H54 (cell line): ENCODE results near the gene VPS8.

Experiments used
- DNase-seq: peaks from one replicate; pipeline ENCODE4 v3.0.0; 2011; ENCODE audit warnings: low spot score, mixed read lengths; ENCODE audit not compliant: insufficient read length
- FAIRE-seq: peaks from 3 replicates; lab custom pipeline; 2011; peaks lifted over from hg19 to GRCh38; lab: Jason Lieb, UNC
- POLR2A ChIP-seq: IDR thresholded peaks from 2 replicates; pipeline ENCODE4 v1.6.1; 2011; ENCODE audit warnings: low read depth, mild to moderate bottlenecking, low read length

Gene VPS8

GRCh38 chr3:184796551-184796950, 15.4 kb upstream of the VPS8 start:
- no peak for DNase-seq
- TF ChIP-seq POLR2A: no peak
- FAIRE-seq: no peak

GRCh38 chr3:184796954-184797353, 15.0 kb upstream of the VPS8 start:
- no peak for TF ChIP-seq POLR2A

GRCh38 chr3:184798120-184798519, 13.8 kb upstream of the VPS8 start:
- no peak for TF ChIP-seq POLR2A
- FAIRE-seq (no peak), DNase-seq (no peak)

More at GRCh38 chr3:184796954-184797353, 15.0 kb upstream of the VPS8 start:
- DNase-seq: no peak
- no peak for FAIRE-seq

- FAIRE-seq (no peak), DNase-seq (no peak)
- TF ChIP-seq POLR2A: no peak
Observed at GRCh38 chr3:184800349-184800930, 11.5 kb upstream of the VPS8 start.

- no peak for DNase-seq
- no peak for TF ChIP-seq POLR2A
- FAIRE-seq: peak; percentile 20
Observed at GRCh38 chr3:184801241-184801785, 10.7 kb upstream of the VPS8 start.

- TF ChIP-seq POLR2A: no peak
- FAIRE-seq: no peak
Observed at GRCh38 chr3:184802150-184802549, 9.8 kb upstream of the VPS8 start.

GRCh38 chr3:184804801-184805200, 7.2 kb upstream of the VPS8 start:
- no peak for TF ChIP-seq POLR2A
- DNase-seq: no peak
- FAIRE-seq: no peak

More at GRCh38 chr3:184802150-184802549, 9.8 kb upstream of the VPS8 start:
- DNase-seq: no peak

- FAIRE-seq: no peak
- no peak for DNase-seq
- TF ChIP-seq POLR2A: no peak
Observed at GRCh38 chr3:184805351-184806038, 6.5 kb upstream of the VPS8 start.

GRCh38 chr3:184806567-184807271, 5.2 kb upstream of the VPS8 start:
- FAIRE-seq: no peak
- no peak for TF ChIP-seq POLR2A
- no peak for DNase-seq

- TF ChIP-seq POLR2A: no peak
- no peak for FAIRE-seq
Observed at GRCh38 chr3:184807549-184807948, 4.4 kb upstream of the VPS8 start.

GRCh38 chr3:184808021-184808420, 3.9 kb upstream of the VPS8 start:
- DNase-seq (no peak), FAIRE-seq (no peak)
- no peak for TF ChIP-seq POLR2A

More at GRCh38 chr3:184807549-184807948, 4.4 kb upstream of the VPS8 start:
- DNase-seq: no peak

GRCh38 chr3:184810146-184810545, 1.8 kb upstream of the VPS8 start:
- FAIRE-seq (no peak), DNase-seq (no peak)
- no peak for TF ChIP-seq POLR2A

GRCh38 chr3:184811034-184811433, 932 bp upstream of the VPS8 start:
- TF ChIP-seq POLR2A: no peak
- FAIRE-seq: no peak
- no peak for DNase-seq

- FAIRE-seq (no peak), DNase-seq (no peak)
- no peak for TF ChIP-seq POLR2A
Observed at GRCh38 chr3:184811663-184811998, 335 bp upstream of the VPS8 start.
